GM13976 (cell line): ENCODE results near the gene CHST14.

Experiments
- DNase-seq: peaks from one replicate; pipeline ENCODE4 v3.0.0; 2012; ENCODE audit warnings: low spot score
- in situ Hi-C: fragments of 300-500 bp; cut with MboI; formaldehyde crosslinking; loops from one replicate; pipeline ENCODE4 v1.12.0; 2022; ENCODE audit warnings: low sequenced_read_pairs, mixed read lengths, inconsistent platforms; ENCODE audit not compliant: unreplicated experiment
- TF ChIP-seq, protein P1 (sequence below): IDR thresholded peaks from 2 replicates; pipeline ENCODE4 v1.5.1; 2012; ENCODE audit warnings: borderline replicate concordance, mild to moderate bottlenecking; ENCODE audit not compliant: insufficient read depth; ENCODE audit errors: extremely low read depth, missing control alignments, control extremely low read depth

The CHST14 gene

DNA sequence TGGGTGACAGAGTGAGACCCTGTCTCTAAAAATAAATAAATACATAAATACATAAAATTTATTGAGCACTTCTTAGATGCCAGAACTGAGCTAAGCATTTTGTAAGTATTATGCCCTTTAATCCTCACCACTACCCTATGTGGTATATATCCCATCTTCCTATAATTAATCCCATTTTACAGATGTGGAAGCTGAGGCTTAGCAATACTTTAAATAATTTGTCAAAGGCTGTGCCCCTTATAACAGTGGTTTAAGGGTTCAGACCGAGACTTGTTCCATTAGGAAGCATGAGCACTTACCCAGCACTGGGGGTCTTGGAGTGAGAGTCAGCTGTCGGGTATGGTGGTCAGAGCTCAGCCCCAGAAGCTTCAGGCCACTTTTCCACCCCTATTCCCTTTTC, 7.5 kb upstream of the CHST14 start:
- in situ Hi-C loops = no loop called here
- DNase-seq = no peak
- TF ChIP-seq, protein P1, sequence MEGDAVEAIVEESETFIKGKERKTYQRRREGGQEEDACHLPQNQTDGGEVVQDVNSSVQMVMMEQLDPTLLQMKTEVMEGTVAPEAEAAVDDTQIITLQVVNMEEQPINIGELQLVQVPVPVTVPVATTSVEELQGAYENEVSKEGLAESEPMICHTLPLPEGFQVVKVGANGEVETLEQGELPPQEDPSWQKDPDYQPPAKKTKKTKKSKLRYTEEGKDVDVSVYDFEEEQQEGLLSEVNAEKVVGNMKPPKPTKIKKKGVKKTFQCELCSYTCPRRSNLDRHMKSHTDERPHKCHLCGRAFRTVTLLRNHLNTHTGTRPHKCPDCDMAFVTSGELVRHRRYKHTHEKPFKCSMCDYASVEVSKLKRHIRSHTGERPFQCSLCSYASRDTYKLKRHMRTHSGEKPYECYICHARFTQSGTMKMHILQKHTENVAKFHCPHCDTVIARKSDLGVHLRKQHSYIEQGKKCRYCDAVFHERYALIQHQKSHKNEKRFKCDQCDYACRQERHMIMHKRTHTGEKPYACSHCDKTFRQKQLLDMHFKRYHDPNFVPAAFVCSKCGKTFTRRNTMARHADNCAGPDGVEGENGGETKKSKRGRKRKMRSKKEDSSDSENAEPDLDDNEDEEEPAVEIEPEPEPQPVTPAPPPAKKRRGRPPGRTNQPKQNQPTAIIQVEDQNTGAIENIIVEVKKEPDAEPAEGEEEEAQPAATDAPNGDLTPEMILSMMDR = no peak

DNA sequence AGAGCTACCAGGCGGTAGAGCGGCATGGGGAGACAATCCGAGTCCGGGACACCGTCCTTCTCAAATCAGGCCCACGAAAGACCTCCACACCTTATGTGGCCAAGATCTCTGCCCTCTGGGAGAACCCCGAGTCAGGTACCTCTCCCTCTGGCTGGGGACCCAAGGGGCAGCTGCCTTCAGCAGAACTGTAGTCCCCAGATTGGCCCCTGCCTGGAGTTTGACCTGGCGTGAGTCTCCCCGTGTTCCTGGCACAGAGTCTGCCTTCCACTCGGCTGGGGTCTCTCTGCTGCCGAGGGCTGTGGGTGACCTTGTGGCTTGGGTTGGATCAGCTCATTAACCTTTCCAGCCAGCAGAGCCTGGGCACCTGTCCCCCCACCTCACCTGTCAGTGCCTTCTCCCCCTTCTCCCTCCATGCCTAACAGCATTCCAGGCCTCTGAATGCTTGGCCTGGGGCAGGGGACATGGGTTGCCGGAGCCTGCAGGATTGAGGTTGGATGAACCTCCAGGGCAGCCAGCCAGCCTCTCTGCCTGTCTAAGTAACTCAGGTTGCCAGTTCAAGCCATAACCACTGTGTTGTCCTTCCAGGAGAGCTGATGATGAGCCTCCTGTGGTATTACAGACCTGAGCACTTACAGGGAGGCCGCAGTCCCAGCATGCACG, 6.8 kb upstream of the CHST14 start:
- DNase-seq = no peak
- TF ChIP-seq, protein P1 = no peak
- in situ Hi-C loops = no loop called here

DNA sequence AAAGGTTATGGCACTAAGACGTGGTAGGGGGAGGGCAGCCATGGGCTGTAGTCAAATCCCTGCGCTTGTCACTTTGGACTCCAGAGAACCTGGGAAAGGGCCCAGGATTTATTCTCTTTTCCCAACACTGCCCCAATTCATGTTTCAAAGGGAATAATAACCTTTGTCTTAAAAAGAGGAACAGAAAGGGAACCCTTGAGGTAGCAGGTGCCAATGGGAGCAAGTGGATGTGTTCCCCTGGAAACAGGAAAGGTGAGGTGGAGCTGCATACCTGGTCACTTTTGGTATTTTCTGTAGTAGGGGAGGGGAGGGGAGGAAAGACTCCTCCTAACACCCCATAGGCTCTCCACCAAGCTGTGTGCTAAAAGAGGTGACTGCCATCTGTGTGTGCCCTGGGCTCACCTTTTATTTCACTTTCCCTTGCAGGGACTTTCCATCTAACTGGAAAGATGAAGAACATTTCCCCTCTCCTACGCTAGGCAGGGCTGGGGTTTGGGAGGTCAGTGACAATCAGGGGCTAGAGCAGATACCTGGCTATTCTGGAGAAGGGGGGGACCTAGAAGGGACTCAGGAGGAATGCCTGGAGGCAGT, 6.1 kb upstream of the CHST14 start:
- DNase-seq = no peak
- TF ChIP-seq, protein P1 = no peak
- in situ Hi-C loops = no loop called here

DNA sequence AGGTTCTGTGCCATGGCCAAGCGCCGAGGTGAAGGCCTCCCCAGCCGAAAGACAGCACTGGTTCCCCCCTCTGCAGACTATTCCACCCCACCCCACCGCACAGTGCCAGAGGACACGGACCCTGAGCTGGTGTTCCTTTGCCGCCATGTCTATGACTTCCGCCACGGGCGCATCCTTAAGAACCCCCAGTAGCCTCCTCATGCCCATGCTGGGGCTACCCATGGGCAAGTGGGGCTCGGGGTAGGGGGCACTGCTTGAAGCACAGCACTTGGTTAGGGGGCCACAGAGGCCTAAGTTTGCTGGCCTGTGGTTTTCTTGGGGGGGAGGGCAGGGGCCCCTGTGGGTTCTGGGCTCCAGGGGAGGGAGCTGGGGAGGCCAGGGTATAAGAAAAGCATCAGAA, 4.8 kb upstream of the CHST14 start:
- DNase-seq = no peak
- in situ Hi-C loops = no loop called here
- TF ChIP-seq, protein P1 = no peak

DNA sequence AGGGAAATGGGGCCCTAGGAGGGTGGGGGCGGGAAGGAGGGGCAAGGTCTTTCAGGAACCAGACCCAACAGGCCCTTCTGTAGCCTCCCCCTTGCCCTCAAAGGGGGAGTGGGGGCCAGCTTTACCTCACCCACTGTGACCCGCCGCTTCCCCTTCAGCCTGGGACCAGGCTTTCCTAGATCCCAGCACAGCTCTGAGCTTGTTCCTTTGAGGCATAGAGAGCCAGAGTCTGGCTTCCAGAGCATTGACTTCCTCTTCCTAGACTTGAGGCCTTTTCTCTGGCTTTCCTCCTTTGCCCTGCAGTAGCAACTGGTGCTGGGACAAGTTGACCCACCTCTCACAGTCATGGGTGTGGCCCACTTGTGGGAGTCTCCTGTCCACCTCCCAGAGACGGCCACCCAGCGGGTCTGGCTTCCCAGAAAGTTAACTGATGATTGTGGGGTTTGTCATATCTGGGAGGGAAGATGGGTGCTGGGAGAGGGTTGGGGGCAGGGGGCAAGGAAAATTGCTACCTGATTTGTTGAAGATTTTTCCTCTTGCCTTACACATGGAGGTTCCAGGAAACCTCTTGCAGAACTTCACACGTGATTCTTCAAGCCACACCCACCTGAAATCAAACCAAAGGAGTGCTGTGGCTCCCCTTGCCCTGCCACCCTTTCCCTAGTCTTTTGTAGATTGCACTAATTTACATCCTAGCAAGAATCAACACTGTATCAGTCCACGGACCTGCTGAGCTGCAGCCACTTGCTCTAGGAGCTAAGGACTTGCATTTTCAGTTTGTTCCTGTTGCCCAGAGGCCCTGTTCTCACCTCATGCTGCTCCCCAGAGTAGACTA, 4.1 kb upstream of the CHST14 start:
- in situ Hi-C loops = no loop called here
- DNase-seq = no peak
- TF ChIP-seq, protein P1 = no peak

DNA sequence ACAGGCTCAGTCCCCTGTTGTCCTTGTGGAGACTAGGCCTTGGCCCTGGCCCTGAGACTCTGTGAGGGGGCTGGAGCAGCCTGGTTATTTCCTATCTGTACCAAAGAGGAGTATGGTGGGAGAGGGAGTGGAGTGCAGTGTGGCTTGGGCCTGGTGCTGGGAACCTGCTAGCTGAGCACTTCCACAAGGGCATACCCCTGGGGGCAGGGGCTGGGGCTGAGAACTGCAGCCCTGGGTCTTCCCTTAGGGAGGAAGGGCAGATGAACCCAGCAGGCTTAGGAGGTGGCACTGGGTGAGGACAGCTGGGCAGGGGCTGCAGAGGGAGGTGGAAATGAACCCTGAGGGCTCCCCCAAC, 3.5 kb upstream of the CHST14 start:
- TF ChIP-seq, protein P1 = no peak
- in situ Hi-C loops = no loop called here

More for the DNA sequence above, 3.5 kb upstream of the CHST14 start:
- DNase-seq = no peak
